LNCaP clone FGC (cell line): Measurements from ENCODE around the gene SECISBP2.

ENCODE experiments used
- DNase-seq: peaks from one replicate; pipeline ENCODE4 v3.0.0-alpha.2; 2011; ENCODE audit warnings: low read depth
- H3K4me3 ChIP-seq: 2 replicates; pipeline ENCODE4 v1.5.1; 2011; ENCODE audit warnings: mild to moderate bottlenecking, low read depth, low read length, control low read depth
- CTCF ChIP-seq: IDR thresholded peaks from 2 replicates; pipeline ENCODE4 v1.5.1; 2012; ENCODE audit warnings: mild to moderate bottlenecking; ENCODE audit not compliant: control insufficient read depth, insufficient read depth; ENCODE audit errors: extremely low read depth

The SECISBP2 gene

GRCh38 chr9:89317282-89317681, 1.0 kb upstream of the SECISBP2 start:
- DNase-seq = no peak
- TF ChIP-seq CTCF = no peak
- peak overlapping the region; percentile 69 for H3K4me3 ChIP-seq

- no peak for DNase-seq
- H3K4me3 ChIP-seq = peak overlapping the region; percentile 69
- TF ChIP-seq CTCF = no peak
These were observed 960 bp downstream of the SECISBP2 start for GRCh38 chr9:89319015-89319905.

- no peak for TF ChIP-seq CTCF
- DNase-seq = no peak
These were observed 5.1 kb downstream of the SECISBP2 start for GRCh38 chr9:89323390-89323789.

GRCh38 chr9:89325733-89326132, 7.4 kb downstream of the SECISBP2 start:
- H3K4me3 ChIP-seq = no peak overlapping the region
- no peak for DNase-seq
- TF ChIP-seq CTCF = no peak

More at GRCh38 chr9:89323390-89323789, 5.1 kb downstream of the SECISBP2 start:
- H3K4me3 ChIP-seq = no peak overlapping the region

- TF ChIP-seq CTCF = no peak
- H3K4me3 ChIP-seq = no peak overlapping the region
- DNase-seq = peak; percentile 83
These were observed 9.8 kb downstream of the SECISBP2 start for GRCh38 chr9:89328064-89328463.

- DNase-seq = no peak
- H3K4me3 ChIP-seq = no peak overlapping the region
- no peak for TF ChIP-seq CTCF
These were observed 11.6 kb downstream of the SECISBP2 start for GRCh38 chr9:89329917-89330316.
